Medulla oblongata (tissue), 1 donor: ENCODE data around the gene GJD3.

Source experiments
- DNase-seq: peaks from one replicate; pipeline ENCODE4 v3.0.0-alpha.2; 2015; ENCODE audit errors: extremely low spot score

The GJD3 gene

DNA sequence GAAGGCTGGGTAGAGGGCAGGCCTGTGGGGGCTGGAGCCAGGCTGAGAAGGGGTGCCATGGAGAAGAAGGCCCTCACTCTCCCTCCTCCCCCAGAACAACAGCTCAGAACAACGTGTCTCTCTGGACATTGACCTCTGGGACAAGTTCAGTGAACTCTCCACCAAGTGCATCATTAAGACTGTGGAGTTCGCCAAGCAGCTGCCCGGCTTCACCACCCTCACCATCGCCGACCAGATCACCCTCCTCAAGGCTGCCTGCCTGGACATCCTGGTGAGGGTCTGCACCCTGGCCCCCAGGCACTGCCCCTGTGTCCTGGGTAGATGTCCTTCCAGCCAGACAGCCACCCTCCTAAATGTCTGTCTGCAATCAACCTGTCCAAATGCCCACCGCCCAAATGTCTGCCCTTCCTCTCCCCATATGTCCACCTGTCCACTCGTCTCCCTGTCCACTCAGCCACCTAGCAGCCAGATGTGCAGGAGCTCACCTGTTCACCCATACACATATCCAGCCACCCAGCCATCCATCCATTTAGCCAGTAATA is 12.2 kb downstream of the GJD3 start:
- no peak for DNase-seq

DNA sequence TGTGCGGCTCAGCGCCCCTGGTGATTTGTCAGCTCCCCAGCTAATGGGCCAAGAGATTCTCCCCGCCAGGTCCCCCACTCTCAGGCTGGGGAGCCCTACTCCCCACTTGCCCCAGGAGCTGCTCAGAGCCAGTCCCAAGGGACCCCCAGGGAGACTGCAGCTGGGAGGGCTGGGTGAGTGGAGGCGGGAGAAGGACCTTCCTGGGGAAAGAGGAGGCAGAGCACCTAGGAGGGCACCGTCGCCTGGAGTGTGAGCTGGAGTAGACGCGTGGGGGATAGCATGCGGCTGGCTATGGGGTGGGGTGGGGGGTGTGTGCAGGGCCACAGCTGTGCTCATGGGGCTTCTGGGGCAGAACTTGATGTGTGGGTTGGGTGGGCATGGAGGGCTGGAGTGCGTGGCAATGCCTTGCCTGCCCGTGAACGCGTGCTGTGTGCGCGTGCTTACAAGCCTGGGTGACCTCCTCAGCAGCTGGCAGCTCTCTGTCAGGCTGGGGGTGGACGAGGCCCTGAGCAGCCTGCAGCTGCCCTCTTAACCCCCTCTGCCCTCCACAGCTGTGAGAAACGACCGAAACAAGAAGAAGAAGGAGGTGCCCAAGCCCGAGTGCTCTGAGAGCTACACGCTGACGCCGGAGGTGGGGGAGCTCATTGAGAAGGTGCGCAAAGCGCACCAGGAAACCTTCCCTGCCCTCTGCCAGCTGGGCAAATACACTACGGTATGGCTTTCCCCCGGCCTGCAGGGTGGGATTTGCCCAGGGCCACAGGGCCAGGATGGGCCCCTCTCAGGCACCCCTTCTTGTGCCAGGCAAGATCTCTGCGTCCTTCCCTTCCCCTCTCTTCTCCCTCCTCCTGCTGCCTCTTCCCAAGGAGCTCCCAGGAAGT is 12.9 kb downstream of the GJD3 start:
- DNase-seq: no peak

DNA sequence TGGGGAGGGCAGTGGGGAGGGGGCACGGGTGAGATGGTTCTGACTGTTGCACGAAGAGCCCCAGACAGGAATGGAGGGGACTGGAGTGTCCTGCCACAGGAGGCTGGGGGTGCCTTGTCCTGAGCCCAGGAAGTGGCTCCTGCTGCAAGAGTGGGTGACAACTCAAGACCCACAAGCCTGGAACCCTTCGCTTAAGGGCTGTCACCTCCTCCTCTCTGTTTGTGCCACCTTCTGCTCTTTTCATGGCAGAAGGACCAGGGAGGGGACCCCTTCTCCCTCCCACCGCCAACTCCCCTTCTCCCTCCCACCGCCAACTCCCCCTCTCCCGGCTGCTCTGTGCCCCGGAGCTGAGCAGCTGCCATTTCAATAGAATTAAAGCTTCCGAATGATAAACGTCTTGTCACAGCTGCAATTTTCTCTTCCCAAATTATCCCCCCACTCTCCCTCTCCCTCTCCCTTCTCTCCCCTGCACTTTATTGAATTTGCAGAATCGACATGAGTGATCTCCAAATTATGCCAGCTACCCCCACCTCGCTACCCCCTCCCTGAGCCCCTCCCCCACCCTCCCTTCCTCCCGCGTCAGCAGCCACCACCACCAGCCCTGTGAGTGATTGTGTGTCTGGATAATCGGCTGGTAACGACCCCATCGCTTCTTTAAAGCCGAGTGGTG is 13.7 kb downstream of the GJD3 start:
- no peak for DNase-seq

DNA sequence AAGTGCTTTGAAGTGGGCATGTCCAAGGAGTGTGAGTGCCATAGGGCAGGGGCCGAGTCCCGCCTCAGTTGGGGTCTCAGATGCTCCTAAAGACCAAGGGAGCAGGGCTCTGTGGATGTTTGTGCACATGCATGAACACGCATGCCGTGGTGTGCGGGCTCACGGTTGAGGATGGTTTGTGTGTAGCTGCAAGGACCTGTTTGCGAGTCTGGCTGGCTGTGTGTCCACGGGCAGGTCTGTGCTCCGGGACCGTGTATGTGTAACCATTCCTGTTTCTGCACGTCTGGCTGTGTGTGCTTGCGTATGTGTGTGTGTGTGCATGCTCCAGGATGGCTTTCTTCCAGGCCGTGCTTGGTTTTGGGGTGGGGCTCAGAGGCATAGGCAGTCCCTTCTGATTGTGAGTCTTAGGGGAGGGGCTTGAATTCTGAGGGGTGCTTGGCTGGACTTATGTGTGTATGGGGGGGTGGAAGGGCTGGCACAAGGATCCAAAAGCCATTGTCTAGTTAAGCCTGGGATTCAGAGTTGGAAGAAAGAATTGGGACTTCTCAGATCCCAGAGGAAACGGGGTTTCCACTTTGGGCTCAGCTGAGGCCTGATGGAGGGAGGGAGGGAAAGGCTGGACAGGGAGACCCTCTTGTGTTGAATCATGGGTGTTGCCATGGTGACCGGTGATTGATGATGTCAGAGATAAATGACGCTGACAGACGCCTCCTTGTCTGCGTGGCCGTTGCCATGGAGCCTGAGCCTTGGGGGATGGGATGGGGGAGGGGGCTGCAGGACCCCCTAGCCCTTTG is 14.4 kb downstream of the GJD3 start:
- no peak for DNase-seq

DNA sequence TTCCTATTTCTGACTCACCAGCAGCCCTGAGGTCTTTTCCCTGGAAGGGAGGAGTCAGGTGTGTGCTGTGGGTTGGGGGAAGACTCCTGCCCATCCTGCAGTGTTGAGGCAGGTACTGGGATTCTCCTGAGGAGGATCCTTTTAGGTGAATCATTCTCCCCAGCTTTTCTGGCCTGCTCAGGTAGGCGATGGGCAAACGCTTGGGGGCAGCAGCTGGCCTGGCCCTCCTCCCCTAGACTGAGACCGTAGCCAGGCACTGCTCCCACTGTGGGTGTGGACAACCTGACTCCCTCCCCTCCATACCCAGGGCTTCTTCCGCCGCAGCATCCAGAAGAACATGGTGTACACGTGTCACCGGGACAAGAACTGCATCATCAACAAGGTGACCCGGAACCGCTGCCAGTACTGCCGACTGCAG is 15.1 kb downstream of the GJD3 start:
- DNase-seq: no peak

DNA sequence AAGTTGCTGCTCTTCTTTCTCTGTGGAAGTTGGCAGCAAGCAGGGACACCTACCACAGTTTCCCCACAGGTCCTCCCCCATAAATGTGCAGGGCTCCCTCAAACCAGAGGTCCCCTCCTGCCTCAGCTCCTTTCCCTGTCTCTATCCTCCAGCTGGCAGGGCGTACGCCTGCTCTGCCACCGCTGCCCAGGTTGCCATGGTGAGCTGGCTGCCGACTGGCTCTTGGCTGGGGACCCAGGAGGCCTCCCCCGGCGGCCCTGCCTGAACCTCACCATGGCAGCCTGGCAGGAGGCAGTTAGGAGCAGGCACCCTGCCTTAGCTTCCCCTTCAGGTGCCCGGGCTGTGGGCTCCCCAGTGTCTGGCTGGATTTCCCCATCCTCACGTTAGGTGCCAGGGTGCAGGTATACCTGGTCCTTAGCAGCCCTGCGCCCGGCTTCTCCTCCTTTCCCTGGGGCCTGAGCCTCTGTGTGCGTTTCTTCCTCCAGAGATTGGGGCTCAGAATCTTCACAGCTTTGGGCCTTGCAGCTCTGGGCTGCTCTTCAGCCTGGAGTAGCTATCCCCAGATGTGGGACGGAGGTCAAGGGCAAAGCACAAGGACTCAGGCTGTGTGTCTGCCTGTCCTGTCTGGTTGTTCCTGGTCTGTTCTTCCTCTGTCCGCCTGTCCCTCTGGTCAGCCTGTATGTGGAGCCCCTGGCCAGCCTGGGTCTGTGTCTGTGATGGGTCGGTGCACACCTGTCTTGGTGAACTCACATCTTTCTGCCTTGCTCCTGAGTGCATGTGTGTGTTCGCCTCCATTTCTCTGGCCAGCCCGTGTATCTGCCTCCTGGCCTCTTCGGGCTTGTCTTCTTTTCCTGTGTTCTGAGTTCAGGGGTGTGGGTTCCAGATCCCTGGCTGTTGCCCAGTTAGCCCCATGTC is 15.7 kb downstream of the GJD3 start:
- DNase-seq: peak; percentile 83

DNA sequence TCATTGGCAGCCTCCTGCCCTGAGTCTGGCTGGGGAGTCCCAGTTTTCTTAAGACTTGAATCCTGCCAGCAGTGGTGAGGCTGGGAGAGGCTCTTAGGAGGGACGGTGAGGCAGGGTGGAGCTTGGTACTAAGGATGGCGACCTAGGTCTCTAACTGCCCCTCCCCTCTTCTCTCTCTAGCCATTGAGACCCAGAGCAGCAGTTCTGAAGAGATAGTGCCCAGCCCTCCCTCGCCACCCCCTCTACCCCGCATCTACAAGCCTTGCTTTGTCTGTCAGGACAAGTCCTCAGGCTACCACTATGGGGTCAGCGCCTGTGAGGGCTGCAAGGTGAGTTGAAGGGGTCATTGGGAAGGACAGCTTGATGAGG is 16.4 kb downstream of the GJD3 start:
- DNase-seq: peak; percentile 24

DNA sequence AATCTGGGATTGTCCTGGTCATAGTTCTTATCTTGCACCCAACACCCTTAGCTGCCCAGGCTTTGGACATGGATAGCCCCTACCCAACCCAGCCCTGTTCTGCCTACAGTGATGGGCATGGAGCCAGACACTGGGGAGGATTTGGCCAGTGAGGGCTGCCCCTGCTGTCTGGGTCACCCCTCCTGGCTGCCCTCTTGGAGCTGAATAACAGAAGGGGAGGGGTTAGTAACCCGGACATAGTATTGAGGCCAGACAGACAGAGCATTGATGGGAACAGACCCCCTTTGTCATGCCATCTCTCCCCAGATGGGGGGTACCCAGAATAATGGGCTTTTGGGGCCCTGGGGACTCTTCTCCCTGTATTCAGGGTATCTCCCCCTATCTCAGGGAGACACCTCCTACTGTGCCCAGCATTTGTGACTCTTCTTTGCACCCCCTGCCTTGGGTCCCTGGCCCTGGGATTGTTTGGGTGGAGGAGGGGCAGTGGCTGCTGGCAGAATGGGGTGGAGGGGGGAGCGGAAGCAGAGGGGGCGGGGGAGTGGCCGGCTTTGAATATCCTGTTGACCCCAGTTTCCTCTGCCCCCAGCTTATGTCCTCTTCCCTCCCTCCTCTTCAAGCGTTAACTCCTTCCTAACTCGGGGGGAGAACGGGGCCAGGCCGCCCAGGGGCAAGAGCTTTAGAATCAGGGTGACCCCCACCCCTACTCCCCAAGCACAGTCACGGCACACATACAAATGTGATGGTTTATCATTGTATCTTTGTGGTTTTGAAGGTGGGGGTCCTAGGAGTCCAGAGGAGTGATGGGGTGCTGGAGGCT is 17.0 kb downstream of the GJD3 start:
- peak; percentile 77 for DNase-seq

DNA sequence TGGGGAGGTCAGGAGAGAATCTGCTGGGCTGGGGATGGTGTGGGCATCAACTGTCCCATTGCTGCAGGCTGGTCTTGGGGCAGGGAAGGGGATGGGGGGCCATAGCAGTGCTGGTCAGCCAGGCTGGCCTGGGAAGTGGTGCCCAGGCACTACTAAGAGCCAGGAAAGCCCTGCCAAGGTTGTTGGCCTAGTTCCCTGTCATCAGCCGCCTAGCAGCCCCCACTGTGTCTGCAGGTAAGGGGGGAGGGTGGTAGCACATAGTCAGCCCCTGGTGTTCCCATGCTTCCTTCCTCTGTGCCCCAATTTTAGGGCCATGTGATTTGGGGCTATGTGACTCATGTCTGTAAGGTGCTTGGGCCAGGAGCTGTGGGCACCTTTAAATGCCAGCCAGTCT is 17.8 kb downstream of the GJD3 start:
- DNase-seq: peak; percentile 33

DNA sequence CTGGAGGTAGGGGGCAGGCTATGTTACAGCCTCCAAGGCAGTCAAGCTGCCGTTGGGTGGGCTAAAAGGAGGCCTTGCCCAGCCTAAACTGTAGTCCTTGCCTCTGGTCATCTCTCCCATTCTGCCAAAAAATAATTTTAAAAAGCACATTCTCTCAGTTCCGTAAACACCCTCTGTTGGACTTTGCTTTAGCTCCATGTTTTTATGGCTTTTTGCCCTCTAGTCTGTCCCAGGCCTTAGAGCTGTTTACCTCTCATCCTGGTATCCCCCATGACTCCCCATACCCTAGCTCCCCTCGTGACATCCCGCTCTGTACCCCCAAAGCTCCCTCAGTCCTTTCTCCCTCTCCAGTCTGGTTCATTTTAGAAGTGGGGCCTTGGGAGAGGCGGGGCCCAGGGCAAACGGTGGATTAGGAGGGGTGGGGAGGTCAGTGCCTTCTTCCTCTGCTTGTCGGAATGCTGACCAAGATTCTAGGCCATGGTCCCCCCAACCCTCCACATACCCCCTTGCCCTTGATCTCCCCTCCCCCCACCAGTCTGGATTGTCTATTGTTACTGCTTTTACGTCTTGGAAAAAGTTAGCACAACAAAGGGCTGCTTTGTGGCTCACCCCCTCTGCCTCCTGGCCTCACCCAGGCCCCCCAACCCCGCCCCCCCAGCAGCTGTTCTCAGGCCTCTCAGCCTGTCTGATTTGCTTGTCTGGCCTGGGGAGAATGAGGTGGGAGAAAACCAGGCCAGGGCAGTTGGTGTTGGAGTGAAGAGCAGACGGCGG is 18.4 kb downstream of the GJD3 start:
- DNase-seq: peak; percentile 37

DNA sequence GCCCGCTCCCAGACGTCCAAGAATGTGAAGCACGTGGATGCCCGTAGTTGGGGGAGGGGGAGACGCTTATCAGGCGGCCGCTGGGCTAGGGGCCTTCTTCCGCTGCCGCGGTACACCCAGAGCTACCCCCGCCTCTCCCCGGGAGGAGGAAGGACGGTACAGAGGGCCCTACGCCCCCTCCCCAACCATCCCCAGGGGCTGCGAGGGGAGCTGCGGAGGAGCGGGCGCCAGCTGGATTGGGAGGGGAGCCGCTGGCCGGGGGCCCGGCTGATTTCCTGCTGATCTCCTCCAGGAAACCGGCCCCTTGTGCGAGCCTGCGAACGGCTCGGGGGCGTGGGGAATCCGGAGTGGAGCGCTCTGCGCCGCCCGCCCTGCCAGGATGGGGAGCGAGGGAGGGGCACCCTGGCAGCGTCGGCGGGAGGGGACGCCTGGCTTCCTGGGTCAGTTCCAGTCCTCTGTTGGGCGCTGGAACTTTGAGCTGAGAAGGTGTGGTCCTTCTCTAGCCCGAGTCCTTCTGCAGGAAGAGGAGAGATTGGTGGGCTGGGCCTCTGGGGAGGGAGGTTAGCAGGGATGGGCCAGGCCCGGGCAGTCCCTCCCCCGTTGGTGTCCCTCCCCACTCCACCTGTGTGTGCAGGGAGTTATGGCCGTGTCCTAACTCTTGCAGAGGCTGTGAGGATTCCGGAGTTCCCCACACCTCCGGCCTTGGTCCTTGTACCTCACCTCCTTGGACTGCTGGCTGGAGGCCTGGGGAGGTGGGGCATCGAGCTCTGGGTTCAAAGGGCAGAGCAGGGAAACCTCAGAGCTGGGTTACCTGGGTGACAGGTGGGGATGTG is 19.2 kb downstream of the GJD3 start:
- peak; percentile 51 for DNase-seq

DNA sequence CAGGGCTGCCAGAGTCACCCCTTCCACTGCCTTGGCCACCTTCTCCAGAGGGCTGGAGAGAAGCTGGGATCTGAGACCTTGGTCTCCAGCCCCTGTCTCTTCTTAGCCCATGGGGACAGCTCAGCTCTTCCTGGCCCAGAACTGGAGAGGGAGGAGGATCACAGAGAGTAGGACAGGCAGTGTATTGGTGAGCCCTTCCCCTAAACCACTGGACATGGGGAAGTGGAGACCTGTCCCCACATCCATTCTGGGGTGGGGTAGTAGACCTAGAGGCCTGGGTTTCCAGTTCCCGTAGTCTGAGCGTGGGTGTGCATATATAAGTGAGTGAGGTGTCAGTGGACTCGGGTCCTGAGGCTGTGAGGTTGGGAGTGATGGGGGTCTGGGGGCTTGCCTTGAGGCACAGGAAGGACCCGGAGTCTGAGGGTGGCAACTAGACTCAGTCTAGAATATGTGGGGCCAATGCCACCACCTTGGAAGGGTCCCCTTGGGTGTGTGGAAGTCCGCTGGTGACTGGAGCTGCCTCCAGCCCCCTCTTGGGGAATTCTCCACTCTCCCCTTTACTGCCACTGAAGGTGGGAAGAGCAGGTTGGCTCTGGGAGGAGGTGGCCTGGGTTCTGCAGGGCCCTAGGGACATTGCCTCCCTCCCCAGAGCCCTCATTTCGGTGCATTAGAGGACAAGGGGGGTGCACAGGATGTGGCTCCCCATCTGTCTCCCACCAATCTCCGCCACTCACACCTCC is 19.9 kb downstream of the GJD3 start:
- DNase-seq: no peak

DNA sequence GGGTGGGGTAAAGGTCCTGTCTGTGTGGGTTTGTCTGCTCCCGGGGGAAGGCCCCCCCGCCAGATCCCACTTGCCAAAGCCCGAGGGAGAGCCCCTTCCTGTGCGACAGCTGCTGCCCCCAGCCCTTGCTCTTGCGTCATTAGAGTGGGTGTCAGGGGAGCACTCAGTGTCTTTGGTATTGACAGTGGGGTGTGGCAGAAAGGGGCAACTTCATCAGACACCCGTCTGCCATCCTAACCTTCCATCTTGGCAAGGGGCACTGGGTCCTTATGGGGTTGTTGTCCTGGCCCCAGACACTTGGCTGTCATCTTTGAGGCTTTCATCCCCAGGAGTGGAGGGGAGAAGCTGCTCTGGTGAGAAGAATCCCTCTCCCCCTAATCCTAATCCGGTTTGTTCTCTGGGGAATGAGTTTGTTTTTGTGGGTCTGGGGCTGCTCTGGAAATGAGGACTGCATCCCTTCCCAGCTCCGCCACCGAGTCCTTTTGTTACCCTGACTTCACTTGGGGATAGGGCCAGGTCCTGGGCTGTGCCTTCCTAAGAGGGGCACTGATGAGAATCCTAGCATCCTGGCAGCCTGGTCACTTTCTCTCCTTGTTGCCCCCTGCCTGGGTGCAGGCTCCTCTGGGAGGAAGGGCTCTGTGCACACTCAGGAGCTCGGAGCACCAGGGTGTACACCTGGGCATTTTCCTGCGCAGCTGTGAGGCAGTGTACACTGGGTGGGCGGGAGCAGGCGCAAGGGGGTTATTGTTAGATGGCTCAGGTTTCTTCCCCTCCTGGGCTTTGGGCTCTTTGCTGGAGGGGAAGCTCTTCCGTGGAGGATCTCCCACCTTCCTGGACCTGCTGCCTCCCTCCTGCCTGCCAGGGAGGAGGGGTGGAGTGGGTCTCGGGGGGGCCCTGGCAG is 21.1 kb downstream of the GJD3 start:
- DNase-seq: no peak

DNA sequence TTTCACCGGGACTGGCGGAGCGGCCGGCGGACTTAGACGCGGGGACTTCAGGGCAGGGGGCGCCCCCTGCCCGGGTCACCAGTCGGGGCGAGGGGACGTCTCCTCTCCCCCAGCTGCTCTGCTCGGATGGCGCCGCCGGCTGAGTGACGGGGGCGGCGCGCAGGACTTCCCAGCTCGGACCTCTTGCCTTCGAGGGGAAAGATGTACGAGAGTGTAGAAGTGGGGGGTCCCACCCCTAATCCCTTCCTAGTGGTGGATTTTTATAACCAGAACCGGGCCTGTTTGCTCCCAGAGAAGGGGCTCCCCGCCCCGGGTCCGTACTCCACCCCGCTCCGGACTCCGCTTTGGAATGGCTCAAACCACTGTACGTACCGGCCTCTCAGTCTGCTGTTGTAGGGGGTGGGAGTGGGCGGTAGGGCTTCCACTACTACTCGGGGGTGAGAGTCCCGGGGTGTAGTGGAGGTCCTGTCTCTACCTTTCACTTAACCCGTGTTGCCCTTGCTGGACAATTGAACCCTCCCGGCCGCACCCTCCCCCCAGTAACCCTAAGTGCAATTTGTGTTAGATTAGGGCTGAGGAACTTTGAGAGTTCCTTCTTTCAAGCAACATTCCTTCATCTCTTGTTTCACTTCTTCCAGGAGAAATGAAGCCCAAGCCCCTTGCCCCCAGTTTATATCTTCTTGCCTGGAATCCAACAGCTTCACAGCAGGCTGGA is 21.9 kb downstream of the GJD3 start:
- DNase-seq: no peak

DNA sequence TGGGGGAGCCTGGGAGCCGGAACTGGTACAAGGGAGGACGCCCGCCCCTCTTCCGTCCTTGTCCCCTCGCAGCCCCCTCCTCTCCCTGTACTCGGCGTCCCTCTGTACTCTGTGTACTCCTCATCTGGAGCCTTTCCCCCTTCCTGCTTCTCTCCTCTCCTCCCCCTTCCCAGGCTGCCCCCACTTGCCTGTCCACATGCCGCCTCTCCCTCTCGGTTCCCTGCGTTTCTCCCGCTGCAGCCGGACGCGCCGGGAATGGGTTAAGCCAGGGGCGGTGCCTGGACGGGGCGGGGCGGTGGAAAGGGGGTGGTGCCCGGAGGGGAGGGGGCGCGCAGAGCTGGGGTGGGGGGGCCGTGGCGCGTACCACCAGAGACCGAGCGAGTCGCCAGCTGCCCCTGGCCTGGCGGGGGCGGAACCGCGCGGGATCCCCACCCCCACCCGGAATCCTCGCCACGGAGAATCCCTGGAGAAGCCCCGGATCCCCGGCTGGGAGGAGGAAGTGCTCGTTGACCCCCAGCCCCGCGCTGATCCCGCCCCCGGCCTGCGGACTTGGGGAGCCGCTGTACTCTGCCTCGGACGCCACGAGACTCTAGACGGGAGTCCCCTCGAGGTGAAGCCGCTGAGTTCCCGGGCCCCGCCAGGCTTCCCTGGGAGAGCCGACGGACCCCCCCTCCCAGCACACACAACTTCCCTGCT is 22.6 kb downstream of the GJD3 start:
- DNase-seq: peak; percentile 49
